HG02870 (cell line): ENCODE results near the gene BICRAL.
"Not testable (repeated sequence)": the region's sequence is repeated elsewhere in the genome, so short reads cannot be mapped to it uniquely, and the experiment has no call there.

Experiments used
- ATAC-seq: cut with Tn5 transposase; IDR thresholded peaks from one replicate; pipeline ENCODE4 v1.9.1; 2021; ENCODE audit warnings: mild to moderate bottlenecking, moderate library complexity; ENCODE audit not compliant: unreplicated experiment

The BICRAL gene

DNA sequence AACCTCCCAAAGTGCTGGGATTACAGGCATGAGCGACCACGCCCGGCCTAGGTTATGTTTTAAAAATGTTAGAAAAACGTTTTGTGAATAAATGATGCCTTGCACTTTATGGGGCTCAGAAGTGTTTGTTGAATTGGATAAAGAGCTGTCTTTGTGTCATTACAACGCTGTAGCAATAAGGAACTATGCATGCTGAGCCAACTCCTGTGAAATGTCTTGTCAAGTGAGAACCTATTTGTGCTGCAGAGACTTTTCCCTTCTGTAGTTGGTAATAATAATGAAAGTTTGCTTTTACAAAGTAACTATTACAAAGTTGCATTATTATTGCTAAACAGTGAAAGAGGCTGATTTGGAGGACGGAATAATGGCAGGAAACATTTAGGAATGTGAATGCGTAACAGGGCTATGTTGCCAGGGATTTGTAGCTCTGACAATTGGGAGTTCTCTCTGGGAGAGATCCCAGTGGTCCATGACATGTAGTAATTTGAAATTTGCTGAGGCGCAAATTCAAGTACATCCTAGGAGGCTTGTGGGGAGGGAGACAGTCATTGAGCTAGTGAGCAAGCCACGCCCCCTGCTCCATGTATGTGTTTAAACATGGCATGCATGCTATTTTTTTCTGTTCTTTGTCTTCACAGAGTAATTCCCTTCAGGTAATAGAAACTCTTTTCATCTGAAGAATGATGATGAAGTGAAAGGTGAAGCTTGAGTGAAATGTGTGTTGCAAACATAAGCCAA, 16.8 kb upstream of the BICRAL start:
- ATAC-seq: no peak

DNA sequence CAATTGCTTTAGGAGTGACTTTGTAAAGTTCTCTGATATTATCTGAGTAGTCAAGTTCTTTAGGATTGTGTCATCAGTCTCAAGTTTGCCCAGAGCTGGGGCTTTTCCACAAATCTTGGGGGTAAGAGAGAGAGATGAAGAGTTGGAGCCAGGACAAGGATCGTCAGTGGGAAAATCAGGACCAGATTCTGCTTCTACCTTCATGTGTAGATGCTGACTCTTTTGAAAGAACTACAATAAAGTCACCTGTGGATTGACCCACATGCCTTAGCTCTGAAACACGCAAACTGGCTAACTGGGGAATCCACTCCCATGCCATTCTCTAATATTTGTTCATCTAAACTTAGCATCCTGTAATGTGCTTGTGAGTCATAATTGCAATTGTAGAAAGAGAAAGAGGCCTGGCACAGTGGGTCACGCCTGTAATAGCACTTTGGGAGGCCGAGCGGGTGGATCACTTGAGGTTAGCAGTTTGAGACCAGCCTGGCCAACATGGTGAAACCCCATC, 15.6 kb upstream of the BICRAL start:
- no peak for ATAC-seq

DNA sequence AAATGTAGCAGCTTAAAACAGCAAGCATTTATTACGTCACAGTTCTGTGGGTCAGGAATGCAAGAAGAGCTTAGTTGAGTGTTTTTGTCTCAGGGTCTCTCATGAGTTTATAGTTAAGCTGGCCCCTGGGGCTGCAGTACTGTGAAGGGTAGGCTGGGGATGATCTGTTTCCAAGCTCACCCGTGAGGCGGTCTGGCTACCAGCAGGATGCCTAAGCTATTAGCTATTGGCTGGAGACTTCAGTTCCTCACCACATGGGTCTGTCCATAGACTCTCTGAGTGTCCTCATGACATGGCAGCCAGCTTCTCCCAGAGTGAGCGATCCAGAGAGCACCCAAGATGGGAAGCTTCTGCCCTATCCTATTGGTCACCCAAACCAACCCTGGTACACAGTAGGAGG, 12.8 kb upstream of the BICRAL start:
- no peak for ATAC-seq

DNA sequence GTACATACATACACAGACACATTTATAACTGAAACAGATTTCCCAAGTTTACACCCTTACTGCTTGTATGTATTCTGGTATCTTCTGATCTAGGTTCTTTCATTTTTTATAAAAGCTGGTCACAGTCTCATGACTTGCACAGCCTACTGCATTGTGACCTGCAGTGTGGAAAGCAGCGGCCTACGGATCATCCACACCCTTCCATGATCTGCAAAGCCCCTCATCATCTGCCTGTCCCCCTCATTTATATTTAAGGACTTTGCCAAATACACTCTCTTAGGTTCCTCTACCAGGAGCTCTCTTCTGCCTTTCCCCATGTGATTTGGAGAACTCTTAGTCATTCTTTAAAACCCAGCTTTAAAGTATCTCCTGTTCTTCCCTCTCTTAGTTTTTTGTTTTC, 12.0 kb upstream of the BICRAL start:
- ATAC-seq: no peak

DNA sequence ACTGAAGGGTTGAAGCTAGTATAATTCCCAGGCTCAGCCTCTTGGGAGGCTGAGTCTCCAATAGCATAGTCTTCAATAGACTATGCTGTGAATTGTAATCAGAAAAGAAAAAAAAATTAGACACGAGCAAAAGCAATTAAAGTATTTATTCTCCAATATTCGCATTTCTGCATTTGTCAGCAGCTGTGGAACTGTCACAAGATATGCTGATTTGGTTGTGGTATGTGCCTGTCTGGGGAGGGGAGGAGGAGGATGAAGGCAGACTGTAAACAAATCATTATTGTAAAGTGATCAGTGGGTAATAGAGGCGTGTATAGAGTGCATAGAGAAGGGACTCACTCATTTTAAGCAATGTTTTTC, 10.1 kb upstream of the BICRAL start:
- no peak for ATAC-seq

DNA sequence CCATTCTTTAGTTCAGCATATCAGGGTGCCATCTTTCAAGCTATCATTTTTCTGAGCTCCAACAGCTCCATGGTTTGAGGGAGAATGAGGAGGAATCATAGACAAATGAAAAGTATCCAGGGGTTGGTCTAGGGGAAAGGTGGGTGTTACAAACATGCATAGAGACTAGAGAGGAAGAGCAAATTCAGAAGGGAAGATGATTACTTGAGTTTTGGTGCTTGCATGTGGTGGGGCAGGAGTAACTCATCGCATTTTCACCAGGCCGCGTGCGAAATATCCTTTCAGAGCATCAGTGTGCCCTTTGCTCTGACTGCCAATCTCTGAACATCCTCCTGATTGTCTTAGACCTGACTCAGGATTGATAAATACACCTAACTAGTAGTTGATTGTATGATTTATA, 7.7 kb upstream of the BICRAL start:
- no peak for ATAC-seq

DNA sequence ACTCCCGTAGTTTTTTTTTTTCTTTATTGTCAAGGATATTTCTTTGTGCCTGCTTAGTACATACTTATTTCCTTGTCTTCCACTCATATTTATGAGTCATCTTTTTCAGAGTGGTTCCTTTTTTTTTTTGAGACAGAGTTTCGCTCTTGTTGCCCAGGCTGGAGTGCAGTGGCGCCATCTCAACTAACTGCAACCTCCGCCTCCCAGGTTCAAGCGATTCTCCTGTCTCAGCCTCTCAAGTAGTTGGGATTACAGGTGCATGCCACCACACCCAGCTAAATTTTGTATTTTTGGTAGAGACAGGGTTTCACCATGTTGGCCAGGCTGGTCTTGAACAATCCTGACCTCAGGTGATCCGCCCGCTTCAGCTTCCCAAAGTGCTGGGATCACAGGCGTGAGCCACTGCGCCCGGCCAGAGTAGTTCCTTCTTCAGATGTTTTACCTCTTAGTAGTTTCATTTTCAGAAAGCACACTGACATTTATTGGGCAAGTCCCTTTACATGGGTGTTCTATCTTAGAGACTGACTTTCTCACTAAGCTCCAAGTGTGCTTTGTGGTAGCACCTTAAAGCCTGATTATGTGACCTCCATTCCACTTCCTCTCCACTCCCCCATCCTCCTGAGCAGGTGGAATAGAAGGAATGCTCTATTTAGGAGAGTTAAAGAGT, 6.9 kb upstream of the BICRAL start:
- ATAC-seq: not testable (repeated sequence)

DNA sequence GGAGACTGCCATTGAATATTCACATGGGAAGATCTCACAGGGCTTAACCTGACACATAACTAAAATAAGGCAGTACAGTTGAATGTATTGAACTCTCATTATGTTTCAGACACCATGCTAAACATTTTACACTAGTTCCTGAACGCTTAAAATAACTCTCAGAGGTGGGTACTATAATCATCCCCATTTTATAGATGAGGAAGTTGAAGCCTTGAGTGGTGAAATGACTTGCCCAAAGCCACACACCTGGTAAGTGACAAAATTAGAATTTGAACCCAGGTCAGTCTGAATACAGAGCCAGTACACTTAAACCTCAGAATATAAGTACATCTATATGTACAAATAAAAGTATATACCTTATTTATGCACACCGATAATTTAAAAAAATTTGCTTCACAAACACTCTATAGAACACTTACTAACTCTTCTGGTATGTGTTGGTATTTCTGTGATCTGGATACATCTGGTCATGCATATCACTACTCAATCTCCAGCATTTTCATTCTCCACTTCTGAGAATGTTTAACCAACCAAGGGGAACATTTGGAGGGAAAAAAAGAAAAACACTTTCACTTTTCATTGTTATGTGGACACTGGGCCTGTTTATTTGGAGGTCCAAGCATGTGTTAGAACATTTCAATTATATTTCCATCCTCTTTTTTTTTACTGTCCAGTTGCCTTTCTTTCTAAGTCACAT, 4.6 kb upstream of the BICRAL start:
- ATAC-seq: no peak

DNA sequence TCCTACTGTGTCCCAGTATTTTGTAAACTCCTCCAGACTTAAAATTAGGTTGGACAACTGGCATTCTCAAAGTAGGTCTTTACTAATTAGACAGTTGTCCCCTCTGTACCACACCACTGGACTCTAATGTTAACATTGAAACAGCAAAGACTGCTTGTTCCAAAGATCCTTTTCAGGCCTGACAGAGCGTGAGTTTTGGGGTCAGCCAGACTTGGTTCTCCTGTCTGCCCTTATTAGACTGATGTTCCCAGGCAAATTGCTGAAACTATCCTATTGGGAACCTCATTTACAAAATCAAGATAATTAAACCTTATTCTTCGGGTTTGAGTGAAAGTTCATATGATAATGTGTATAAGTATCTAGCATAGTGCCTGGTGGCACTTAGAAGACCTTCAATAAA, 3.7 kb upstream of the BICRAL start:
- ATAC-seq: no peak

DNA sequence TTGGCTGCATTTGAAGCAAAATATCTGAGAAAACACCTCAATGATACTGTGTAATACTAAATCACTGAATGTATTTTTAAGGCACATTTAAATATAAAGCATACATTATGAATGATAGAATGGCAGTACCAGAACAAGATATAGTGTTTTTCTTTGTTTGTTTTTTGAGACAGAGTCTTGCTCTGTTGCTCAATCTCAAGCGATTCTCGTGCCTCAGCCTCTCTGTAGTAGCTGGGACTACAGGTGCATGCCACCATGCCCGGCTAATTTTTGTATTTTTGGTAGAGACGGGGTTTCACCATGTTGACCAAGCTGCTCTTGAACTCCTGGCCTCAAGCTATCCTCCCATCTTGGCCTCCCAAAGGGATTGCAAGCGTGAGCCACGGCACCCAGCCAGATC, 2.3 kb upstream of the BICRAL start:
- no peak for ATAC-seq

DNA sequence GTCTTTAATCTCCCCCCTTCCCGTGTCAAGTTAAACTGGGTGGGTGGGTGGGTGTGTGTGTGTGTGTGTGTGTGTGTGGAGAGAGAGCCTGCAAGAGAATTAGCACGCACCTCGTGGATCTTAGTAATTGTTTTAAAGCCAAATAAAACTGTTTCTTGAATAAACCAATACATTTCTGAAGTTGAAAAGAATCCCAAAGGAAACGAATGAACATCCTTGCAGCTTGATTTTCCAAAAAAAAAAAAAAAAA, 381 bp upstream of the BICRAL start:
- ATAC-seq: no peak

DNA sequence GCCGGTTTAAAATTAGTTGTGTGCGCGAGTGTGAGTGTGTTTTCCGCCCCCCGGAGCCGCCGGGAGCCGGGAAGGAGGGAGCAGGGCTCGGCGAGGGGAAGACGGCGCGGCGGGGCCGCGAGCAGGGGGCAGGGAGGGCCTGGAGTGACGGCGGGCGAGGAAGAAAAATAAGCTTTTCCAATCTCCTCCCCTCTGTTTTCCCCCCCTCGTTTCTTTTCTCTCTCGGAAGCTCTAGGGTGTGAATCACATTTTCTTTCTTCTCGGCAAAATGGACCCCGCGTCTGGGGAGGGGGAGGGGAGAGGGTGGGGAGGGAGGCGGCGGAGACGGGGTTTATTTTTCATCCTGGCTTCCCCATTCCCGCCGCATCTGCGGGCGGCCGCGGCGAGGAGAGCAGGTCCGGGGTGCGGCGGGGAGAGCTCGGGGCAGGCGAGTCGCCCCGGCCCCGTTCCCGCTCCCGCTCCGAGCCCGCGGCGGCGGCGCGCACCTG, 881 bp downstream of the BICRAL start:
- no peak for ATAC-seq

DNA sequence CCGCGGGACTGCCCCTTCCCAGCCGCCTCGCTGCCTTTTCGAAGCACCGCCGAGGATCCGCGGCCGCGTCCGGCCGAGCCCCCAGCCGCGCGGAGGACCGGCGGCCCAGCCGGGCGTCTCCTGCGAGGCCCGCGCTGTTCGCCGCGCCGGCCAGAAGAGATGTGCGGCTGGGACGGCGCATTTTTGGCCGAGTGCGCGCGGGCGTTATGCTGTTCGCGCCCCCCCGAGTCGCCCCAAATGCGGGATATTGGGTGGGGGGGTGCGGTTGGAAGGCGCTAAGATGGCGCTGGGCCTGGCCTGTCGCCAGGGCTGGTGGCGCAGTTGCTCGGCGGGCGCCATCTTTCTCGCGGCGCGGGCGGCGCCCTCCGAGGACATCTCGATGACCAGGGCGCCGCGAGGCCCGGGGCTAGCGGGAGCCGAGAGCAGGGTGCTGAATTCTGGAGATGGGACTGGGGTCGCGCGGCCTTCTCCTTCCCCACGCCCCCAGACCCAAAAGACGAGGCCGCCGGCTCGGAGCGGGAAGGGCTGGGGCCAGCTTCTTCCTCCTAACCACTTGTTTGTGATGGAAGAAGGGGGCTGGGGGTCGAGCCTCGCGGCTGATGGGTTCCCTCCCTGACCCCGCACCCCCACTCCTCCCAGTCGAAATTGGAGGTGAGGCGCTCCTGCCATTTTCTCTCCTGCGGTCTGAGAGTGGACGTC, 1.5 kb downstream of the BICRAL start:
- no peak for ATAC-seq

DNA sequence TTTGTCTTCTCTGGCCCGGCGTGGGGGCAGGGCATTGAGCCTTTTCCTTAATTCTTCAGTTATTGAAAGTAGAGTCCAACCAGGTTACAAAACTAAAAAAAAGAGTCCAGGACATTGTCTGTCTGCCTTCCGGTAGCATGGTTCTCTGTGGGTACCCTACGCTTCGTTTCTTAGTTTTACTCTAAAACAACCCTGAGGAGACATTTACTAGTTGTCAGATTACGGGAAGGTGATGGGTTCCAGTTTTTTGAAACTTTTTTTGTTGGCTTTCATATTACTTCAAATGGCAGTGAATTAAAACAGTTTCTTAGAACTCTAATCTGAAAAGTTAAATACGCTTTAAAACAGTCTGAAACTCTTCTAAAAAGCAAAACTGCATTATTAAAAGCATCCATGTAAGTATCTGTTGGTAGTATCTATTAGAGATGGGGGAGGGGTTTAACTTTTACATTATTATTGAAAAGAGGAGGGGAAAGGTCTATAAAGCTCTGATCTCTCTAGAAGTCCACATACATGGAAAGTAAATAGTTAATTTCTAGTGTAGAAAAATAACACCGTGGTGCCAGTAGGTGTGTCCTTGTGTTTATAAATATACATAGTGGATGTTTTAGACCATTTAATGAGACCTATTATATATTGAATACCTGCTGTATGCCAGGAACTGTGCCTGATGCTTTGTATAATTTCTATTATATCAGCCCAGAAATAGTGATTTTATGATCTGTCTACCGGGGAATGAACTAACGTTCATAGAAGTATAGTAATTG, 2.2 kb downstream of the BICRAL start:
- no peak for ATAC-seq

DNA sequence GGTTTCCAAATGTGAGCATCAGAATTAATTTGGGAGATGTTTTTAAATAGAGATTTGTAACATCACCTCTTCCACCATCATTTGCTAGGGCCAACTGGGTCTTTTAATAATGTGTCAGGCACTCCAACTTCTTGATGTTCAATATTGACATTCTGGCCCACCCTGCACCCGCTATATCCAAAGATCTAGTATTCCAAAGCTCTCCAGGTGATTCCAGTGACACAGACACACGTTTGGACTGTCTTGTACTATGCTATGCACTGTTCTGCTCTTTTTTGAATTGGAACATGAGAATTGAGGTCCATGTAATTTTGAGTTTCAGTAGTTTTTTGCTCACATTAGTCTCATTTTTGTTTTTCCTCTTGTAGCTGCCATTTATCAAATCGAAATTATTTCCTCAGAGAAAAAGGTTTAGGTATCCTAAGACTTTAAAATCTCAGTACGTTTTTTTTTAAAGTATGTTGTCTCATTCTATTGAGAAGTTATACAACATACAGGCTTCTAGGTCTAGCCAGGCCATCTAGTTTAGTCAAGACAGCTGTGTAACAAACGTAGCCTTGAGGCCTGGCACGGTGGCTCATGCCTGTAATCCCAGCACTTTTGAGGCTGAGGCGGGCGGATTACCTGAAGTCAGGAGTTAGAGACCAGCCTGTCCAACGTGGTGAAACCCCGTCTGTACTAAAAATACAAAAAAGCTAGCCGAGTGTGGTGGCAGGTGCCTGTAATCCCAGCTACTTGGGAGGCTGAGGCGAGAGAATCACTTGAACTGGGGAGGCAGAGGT, 3.1 kb downstream of the BICRAL start:
- ATAC-seq: no peak

DNA sequence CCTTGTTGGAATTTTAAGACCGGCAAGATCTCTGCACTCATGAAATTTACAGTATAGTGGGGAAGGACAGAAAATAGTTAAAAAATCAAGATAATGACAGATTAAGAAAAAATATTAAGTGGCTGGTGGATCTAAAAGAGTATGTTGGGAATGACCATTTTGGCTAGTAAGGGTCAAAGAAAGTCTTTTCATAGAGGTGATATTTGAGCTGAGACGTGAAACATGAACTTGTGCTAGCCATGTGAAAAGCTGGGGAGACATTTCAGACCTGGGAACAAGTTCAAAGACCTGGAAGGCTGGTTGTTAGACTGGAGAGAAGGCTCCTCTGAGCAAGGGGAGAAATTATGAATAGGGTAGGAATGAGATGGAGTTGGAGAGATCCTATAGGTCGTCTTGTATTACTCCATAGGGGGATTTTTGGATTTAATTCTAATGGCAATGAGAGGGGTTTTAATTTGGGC, 4.7 kb downstream of the BICRAL start:
- ATAC-seq: no peak

DNA sequence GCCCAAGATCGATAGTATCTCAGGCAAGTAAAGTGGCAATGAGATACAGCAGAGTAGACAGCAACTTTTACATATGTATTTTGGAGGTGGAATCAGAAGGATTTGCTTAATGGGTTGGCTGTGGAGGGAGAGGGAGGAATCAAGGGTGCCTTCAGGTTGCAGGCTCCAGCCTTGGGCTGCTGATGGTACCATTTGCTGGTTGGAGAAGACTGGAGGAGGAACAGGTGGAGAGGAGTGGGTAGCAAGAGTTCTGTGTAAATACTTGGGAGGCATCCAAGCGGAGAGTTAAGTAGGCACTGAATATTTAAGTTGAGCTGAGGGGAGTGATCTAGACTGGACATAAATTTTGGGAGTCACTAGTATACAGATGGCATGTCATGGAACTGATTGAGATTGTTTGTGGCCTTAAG, 5.2 kb downstream of the BICRAL start:
- no peak for ATAC-seq

DNA sequence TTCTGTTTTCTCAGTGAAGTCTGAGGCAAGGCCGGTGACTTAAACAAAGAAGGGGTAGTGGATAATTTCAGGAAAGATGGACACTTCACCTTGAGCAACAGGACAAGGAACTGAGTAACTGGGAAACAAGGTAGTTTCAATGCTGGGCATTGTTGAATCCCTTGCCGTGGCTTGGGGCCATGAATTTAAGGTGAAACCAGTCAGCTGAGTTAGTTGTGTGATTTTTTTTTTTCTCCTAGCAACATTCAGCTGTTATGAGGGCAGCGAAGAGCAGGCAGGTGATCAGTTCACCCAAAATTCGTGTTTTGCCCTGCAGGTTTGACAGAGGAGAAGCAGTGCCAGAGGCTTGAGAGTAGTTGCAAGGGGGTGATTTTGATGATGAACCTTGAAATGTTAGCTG, 6.8 kb downstream of the BICRAL start:
- ATAC-seq: no peak

DNA sequence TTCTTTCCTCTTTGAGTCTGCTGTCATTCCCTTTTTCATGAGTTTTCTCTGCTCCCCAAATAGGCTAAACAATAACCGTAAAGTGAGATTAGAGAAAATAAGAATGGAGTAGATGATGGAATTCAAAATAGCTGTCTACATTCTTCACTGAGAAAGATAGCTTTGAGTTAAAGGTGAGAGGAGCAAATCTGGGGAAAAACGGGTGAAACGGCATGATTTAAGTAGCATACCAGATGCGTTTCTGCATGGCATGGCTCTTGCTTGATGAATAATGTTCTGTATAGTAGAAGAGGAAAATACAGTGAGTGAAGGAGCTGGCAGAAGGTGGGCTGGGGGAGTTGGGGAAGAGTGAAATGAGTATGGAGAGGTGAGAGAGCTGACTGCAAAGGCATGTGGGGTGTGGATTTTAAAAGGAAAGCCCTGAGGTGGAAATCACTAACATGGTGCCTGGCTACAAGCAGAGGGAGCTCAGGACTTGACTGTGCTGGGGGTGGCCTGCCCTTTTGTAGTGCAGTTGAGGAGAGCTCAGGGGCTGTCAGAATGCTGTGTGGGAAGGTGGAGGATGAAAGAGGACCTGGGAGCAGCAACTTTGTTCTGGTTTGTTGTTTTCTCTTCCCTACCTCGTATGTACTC, 8.8 kb downstream of the BICRAL start:
- ATAC-seq: no peak
